ENCODE measurements around the gene FAM177A1.
A peak's percentile ranks its signal among the peaks of the same experiment; 100 is the strongest.
"Not testable (repeated sequence)": the region's sequence is repeated elsewhere in the genome, so short reads cannot be mapped to it uniquely, and the experiment has no call there.

The FAM177A1 gene

GRCh38 chr14:35061113-35061791 lies 15.2 kb downstream of the FAM177A1 start:
- peaks cover 16% of the 10 kb centered on the region for H3K4me1 ChIP-seq (ENCODE audit: insufficient read depth, low read length)
- H3K4me3 ChIP-seq (ENCODE audit: low read length); H3K9ac ChIP-seq (ENCODE audit: low read depth, low read length); H3K9me3 ChIP-seq (ENCODE audit: insufficient read depth, low read depth, low read length); H3K27me3 ChIP-seq (ENCODE audit: insufficient read depth, low read length): not testable (repeated sequence)
- H3K36me3 ChIP-seq (ENCODE audit: insufficient read depth, low read length): peaks cover 22% of the 10 kb centered on the region
- peak overlapping the region; percentile 23; the same call in 1 of the 2 replicates for H3K27ac ChIP-seq (ENCODE audit: low read depth, low read length)
- 50% methylated on average over 1 of the region's 1 CpG for WGBS

- not testable (repeated sequence) for H3K9me3 ChIP-seq (ENCODE audit: insufficient read depth, low read depth, low read length); H3K27ac ChIP-seq (ENCODE audit: low read depth, low read length); H3K4me3 ChIP-seq (ENCODE audit: low read length); H3K27me3 ChIP-seq (ENCODE audit: insufficient read depth, low read length); H3K9ac ChIP-seq (ENCODE audit: low read depth, low read length)
- H3K36me3 ChIP-seq (ENCODE audit: insufficient read depth, low read length): peaks cover 25% of the 10 kb centered on the region
- WGBS: 93% methylated on average over 5 of the region's 5 CpGs
- peaks cover 12% of the 10 kb centered on the region for H3K4me1 ChIP-seq (ENCODE audit: insufficient read depth, low read length)
Measured at GRCh38 chr14:35065731-35066130, 19.7 kb downstream of the FAM177A1 start.

GRCh38 chr14:35068238-35069012 lies 22.4 kb downstream of the FAM177A1 start:
- Histone ChIP-seq H3K27ac (ENCODE audit: low read depth, low read length) (no peak overlapping the region), H3K9me3 (ENCODE audit: insufficient read depth, low read depth, low read length) (no peaks in the 10 kb centered on the region), H3K9ac (ENCODE audit: low read depth, low read length) (no peak overlapping the region), H3K36me3 (ENCODE audit: insufficient read depth, low read length) (peaks cover 18% of the 10 kb centered on the region), H3K4me1 (ENCODE audit: insufficient read depth, low read length) (no peaks in the 10 kb centered on the region), H3K27me3 (ENCODE audit: insufficient read depth, low read length) (no peaks in the 10 kb centered on the region), H3K4me3 (ENCODE audit: low read length) (no peak overlapping the region)
- whole genome bisulfite sequencing: 95% methylated on average over 4 of the region's 4 CpGs

- H3K36me3 ChIP-seq (ENCODE audit: insufficient read depth, low read length): peaks cover 22% of the 10 kb centered on the region
- H3K27me3 ChIP-seq (ENCODE audit: insufficient read depth, low read length): no peaks in the 10 kb centered on the region
- no peaks in the 10 kb centered on the region for H3K9me3 ChIP-seq (ENCODE audit: insufficient read depth, low read depth, low read length)
- WGBS: 94% methylated on average over 3 of the region's 3 CpGs
- H3K9ac ChIP-seq (ENCODE audit: low read depth, low read length): no peak overlapping the region
- H3K4me3 ChIP-seq (ENCODE audit: low read length): no peak overlapping the region
- no peaks in the 10 kb centered on the region for H3K4me1 ChIP-seq (ENCODE audit: insufficient read depth, low read length)
- H3K27ac ChIP-seq (ENCODE audit: low read depth, low read length): no peak overlapping the region
Measured at GRCh38 chr14:35072226-35072625, 26.2 kb downstream of the FAM177A1 start.

- WGBS: 83% methylated on average over 1 of the region's 1 CpG
- H3K9me3 ChIP-seq (ENCODE audit: insufficient read depth, low read depth, low read length): no peaks in the 10 kb centered on the region
- H3K4me3 ChIP-seq (ENCODE audit: low read length): no peak overlapping the region
- H3K9ac ChIP-seq (ENCODE audit: low read depth, low read length): no peak overlapping the region
- no peaks in the 10 kb centered on the region for H3K4me1 ChIP-seq (ENCODE audit: insufficient read depth, low read length)
- peaks cover 22% of the 10 kb centered on the region for H3K36me3 ChIP-seq (ENCODE audit: insufficient read depth, low read length)
- H3K27me3 ChIP-seq (ENCODE audit: insufficient read depth, low read length): no peaks in the 10 kb centered on the region
- H3K27ac ChIP-seq (ENCODE audit: low read depth, low read length): no peak overlapping the region
Measured at GRCh38 chr14:35073486-35073885, 27.4 kb downstream of the FAM177A1 start.

GRCh38 chr14:35078082-35078481 lies 32.0 kb downstream of the FAM177A1 start:
- H3K9ac ChIP-seq (ENCODE audit: low read depth, low read length): no peak overlapping the region
- H3K36me3 ChIP-seq (ENCODE audit: insufficient read depth, low read length): peaks cover 55% of the 10 kb centered on the region
- 98% methylated on average over 2 of the region's 2 CpGs for WGBS
- H3K9me3 ChIP-seq (ENCODE audit: insufficient read depth, low read depth, low read length): no peaks in the 10 kb centered on the region
- no peaks in the 10 kb centered on the region for H3K4me1 ChIP-seq (ENCODE audit: insufficient read depth, low read length)
- H3K27ac ChIP-seq (ENCODE audit: low read depth, low read length): no peak overlapping the region
- H3K27me3 ChIP-seq (ENCODE audit: insufficient read depth, low read length): no peaks in the 10 kb centered on the region
- H3K4me3 ChIP-seq (ENCODE audit: low read length): no peak overlapping the region

GRCh38 chr14:35079742-35080141 lies 33.7 kb downstream of the FAM177A1 start:
- 89% methylated on average over 1 of the region's 1 CpG for WGBS
- Histone ChIP-seq H3K36me3 (ENCODE audit: insufficient read depth, low read length) (peaks cover 62% of the 10 kb centered on the region), H3K27me3 (ENCODE audit: insufficient read depth, low read length) (no peaks in the 10 kb centered on the region), H3K4me1 (ENCODE audit: insufficient read depth, low read length) (no peaks in the 10 kb centered on the region), H3K9ac (ENCODE audit: low read depth, low read length) (no peak overlapping the region), H3K4me3 (ENCODE audit: low read length) (no peak overlapping the region), H3K9me3 (ENCODE audit: insufficient read depth, low read depth, low read length) (no peaks in the 10 kb centered on the region), H3K27ac (ENCODE audit: low read depth, low read length) (no peak overlapping the region)

GRCh38 chr14:35083530-35084150 lies 37.6 kb downstream of the FAM177A1 start:
- H3K36me3 ChIP-seq (ENCODE audit: insufficient read depth, low read length): peaks cover 75% of the 10 kb centered on the region
- H3K9me3 ChIP-seq (ENCODE audit: insufficient read depth, low read depth, low read length): no peaks in the 10 kb centered on the region
- no peaks in the 10 kb centered on the region for H3K27me3 ChIP-seq (ENCODE audit: insufficient read depth, low read length)
- H3K4me3 ChIP-seq (ENCODE audit: low read length): no peak overlapping the region
- 91% methylated on average over 8 of the region's 8 CpGs for WGBS
- H3K4me1 ChIP-seq (ENCODE audit: insufficient read depth, low read length): no peaks in the 10 kb centered on the region
- no peak overlapping the region for H3K9ac ChIP-seq (ENCODE audit: low read depth, low read length)
- H3K27ac ChIP-seq (ENCODE audit: low read depth, low read length): no peak overlapping the region

GRCh38 chr14:35085441-35085840 lies 39.4 kb downstream of the FAM177A1 start:
- Histone ChIP-seq H3K27ac (ENCODE audit: low read depth, low read length) (no peak overlapping the region), H3K36me3 (ENCODE audit: insufficient read depth, low read length) (peaks cover 67% of the 10 kb centered on the region), H3K9me3 (ENCODE audit: insufficient read depth, low read depth, low read length) (no peaks in the 10 kb centered on the region), H3K27me3 (ENCODE audit: insufficient read depth, low read length) (no peaks in the 10 kb centered on the region), H3K4me1 (ENCODE audit: insufficient read depth, low read length) (no peaks in the 10 kb centered on the region), H3K4me3 (ENCODE audit: low read length) (no peak overlapping the region), H3K9ac (ENCODE audit: low read depth, low read length) (no peak overlapping the region)
- 100% methylated on average over 2 of the region's 2 CpGs for WGBS

GRCh38 chr14:35088514-35088913 lies 42.4 kb downstream of the FAM177A1 start:
- peaks cover 60% of the 10 kb centered on the region for H3K36me3 ChIP-seq (ENCODE audit: insufficient read depth, low read length)
- WGBS: 100% methylated on average over 1 of the region's 2 CpGs
- no peak overlapping the region for H3K9ac ChIP-seq (ENCODE audit: low read depth, low read length)
- H3K4me3 ChIP-seq (ENCODE audit: low read length): no peak overlapping the region
- no peaks in the 10 kb centered on the region for H3K27me3 ChIP-seq (ENCODE audit: insufficient read depth, low read length)
- H3K4me1 ChIP-seq (ENCODE audit: insufficient read depth, low read length): no peaks in the 10 kb centered on the region
- H3K9me3 ChIP-seq (ENCODE audit: insufficient read depth, low read depth, low read length): 0 out of 2 replicates have a peak, but pooled peaks cover 7% of the 10 kb centered on the region
- H3K27ac ChIP-seq (ENCODE audit: low read depth, low read length): no peak overlapping the region

GRCh38 chr14:35094645-35095044 lies 48.6 kb downstream of the FAM177A1 start:
- not testable (repeated sequence) for H3K27ac ChIP-seq (ENCODE audit: low read depth, low read length); H3K9ac ChIP-seq (ENCODE audit: low read depth, low read length); H3K4me3 ChIP-seq (ENCODE audit: low read length); H3K4me1 ChIP-seq (ENCODE audit: insufficient read depth, low read length); H3K9me3 ChIP-seq (ENCODE audit: insufficient read depth, low read depth, low read length); H3K27me3 ChIP-seq (ENCODE audit: insufficient read depth, low read length)
- peaks cover 72% of the 10 kb centered on the region for H3K36me3 ChIP-seq (ENCODE audit: insufficient read depth, low read length)
- WGBS: 96% methylated on average over 6 of the region's 6 CpGs
